ENCODE measurements around the gene GNGT1.

The GNGT1 gene

GRCh38 chr7:93883917-93884345, 22.4 kb upstream of the GNGT1 start:
- no peaks in the 10 kb centered on the region for H3K27me3 ChIP-seq (ENCODE audit: control insufficient read depth in 1 of 2, insufficient read depth in 2 of 2, low read length in 2 of 2)
- H3K9me3 ChIP-seq (ENCODE audit: low read length): no peaks in the 10 kb centered on the region
- H3K4me1 ChIP-seq (ENCODE audit: insufficient read depth, low read length): no peaks in the 10 kb centered on the region
- H3K27ac ChIP-seq (ENCODE audit: low read depth, low read length): no peak overlapping the region
- no peak overlapping the region for H3K4me3 ChIP-seq (ENCODE audit: low read depth in 1 of 2, low read length in 2 of 2)
- no peaks in the 10 kb centered on the region for H3K36me3 ChIP-seq (ENCODE audit: insufficient read depth, low read length)
- no peak overlapping the region for H3K9ac ChIP-seq (ENCODE audit: low read length)

DNA sequence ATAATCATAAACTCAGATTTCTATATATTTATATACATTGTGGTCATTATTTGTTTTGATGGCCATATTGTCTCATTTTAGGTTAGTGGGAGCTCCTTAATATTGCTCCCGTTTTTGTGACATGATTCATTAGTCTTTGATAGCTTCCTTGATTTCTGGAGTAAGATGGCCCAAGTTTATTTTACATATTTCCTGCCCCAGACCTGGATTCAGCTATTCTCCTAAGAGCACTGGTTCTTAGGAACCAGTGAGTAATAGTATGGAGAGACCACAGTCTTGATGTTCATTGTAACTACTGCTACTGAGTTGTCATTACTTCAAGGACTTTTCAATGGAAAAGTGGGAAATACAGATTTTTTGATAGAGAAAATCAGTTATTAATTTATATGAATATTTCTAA, 21.8 kb upstream of the GNGT1 start:
- H3K27ac ChIP-seq (ENCODE audit: low read depth, low read length): no peak overlapping the region
- no peak overlapping the region for H3K4me3 ChIP-seq (ENCODE audit: low read depth in 1 of 2, low read length in 2 of 2)
- H3K4me1 ChIP-seq (ENCODE audit: insufficient read depth, low read length): no peaks in the 10 kb centered on the region
- H3K27me3 ChIP-seq (ENCODE audit: control insufficient read depth in 1 of 2, insufficient read depth in 2 of 2, low read length in 2 of 2): no peaks in the 10 kb centered on the region
- H3K36me3 ChIP-seq (ENCODE audit: insufficient read depth, low read length): no peaks in the 10 kb centered on the region
- no peaks in the 10 kb centered on the region for H3K9me3 ChIP-seq (ENCODE audit: low read length)
- H3K9ac ChIP-seq (ENCODE audit: low read length): no peak overlapping the region

GRCh38 chr7:93889261-93889660, 17.1 kb upstream of the GNGT1 start:
- Histone ChIP-seq H3K4me3 (ENCODE audit: low read depth in 1 of 2, low read length in 2 of 2) (no peak overlapping the region), H3K4me1 (ENCODE audit: insufficient read depth, low read length) (no peaks in the 10 kb centered on the region), H3K9me3 (ENCODE audit: low read length) (no peaks in the 10 kb centered on the region), H3K27ac (ENCODE audit: low read depth, low read length) (no peak overlapping the region), H3K36me3 (ENCODE audit: insufficient read depth, low read length) (no peaks in the 10 kb centered on the region), H3K27me3 (ENCODE audit: control insufficient read depth in 1 of 2, insufficient read depth in 2 of 2, low read length in 2 of 2) (peaks cover 0 to 7% of the 10 kb centered on the region in 2 donors), H3K9ac (ENCODE audit: low read length) (no peak overlapping the region)

GRCh38 chr7:93890041-93890463, 16.3 kb upstream of the GNGT1 start:
- Histone ChIP-seq H3K36me3 (ENCODE audit: insufficient read depth, low read length) (no peaks in the 10 kb centered on the region), H3K9me3 (ENCODE audit: low read length) (no peaks in the 10 kb centered on the region), H3K4me1 (ENCODE audit: insufficient read depth, low read length) (no peaks in the 10 kb centered on the region), H3K27ac (ENCODE audit: low read depth, low read length) (no peak overlapping the region), H3K27me3 (ENCODE audit: control insufficient read depth in 1 of 2, insufficient read depth in 2 of 2, low read length in 2 of 2) (peaks cover 0 to 7% of the 10 kb centered on the region in 2 donors), H3K9ac (ENCODE audit: low read length) (no peak overlapping the region), H3K4me3 (ENCODE audit: low read depth in 1 of 2, low read length in 2 of 2) (peak overlapping the region; percentile 52 to 71)

DNA sequence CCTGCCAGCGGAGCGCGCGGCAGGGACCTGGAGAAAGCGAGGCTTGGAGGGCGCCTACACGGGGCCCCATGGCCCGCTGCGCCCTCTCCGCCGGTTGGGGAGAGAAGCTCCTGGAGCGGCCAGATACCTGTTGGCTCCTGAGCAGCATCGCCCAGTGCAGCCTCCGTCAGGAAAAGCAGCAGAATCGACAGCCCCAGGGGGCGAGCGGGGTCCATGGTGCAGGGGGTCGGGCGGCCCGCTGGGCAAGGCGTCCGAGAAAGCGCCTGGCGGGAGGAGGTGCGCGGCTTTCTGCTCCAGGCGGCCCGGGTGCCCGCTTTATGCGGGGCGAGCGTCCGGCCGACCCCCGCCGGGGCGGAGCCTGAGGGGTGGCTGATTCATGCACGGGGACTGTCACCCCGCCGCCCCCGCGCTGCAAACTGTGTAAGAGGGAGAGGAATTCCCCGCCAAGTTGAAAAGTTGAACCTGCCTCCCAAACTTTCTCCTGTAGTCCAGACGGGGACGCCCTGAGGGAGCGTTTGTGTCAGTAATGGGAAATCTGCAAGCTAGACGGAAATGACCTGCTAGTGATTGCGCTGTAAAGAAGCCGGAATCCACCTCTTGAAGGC, 15.8 kb upstream of the GNGT1 start, which contains the start of gene TFPI2:
Gene TFPI2 (minus strand): TSS at position 290 of the 605 bp plus-strand sequence. CDS start 75 bp downstream, at position 215.
- Histone ChIP-seq H3K9ac (ENCODE audit: low read length) (no peak within 1 kb of the TSS), H3K27ac (ENCODE audit: low read depth, low read length) (no peak within 1 kb of the TSS)

DNA sequence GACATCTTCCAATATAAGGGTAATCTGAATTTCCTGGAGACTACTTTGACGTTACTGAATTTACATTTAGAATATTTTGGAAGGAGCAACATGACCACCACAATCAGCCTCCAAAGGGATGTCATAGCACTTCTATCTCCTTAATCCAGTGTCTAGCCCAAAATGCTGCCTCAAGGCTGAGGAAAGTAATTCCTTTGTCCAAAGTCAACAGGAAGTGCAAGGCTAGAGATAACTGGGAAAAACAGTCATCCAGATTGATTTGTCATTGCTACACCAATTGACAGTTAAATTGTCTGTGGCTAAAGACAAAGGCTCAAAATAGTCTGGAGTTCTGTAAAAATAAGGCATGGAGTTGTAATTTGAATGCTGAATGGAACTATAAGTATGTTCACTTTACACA, 11.9 kb upstream of the GNGT1 start:
- no peaks in the 10 kb centered on the region for H3K9me3 ChIP-seq (ENCODE audit: low read length)
- H3K27ac ChIP-seq (ENCODE audit: low read depth, low read length): no peak overlapping the region
- H3K4me3 ChIP-seq (ENCODE audit: low read depth in 1 of 2, low read length in 2 of 2): no peak overlapping the region
- no peaks in the 10 kb centered on the region for H3K36me3 ChIP-seq (ENCODE audit: insufficient read depth, low read length)
- no peaks in the 10 kb centered on the region for H3K4me1 ChIP-seq (ENCODE audit: insufficient read depth, low read length)
- H3K9ac ChIP-seq (ENCODE audit: low read length): no peak overlapping the region
- H3K27me3 ChIP-seq (ENCODE audit: control insufficient read depth in 1 of 2, insufficient read depth in 2 of 2, low read length in 2 of 2): peaks cover 0 to 7% of the 10 kb centered on the region in 2 donors

More for the DNA sequence above, 15.8 kb upstream of the GNGT1 start, which contains the start of gene TFPI2:
- H3K27me3 ChIP-seq (ENCODE audit: control insufficient read depth in 1 of 2, insufficient read depth in 2 of 2, low read length in 2 of 2): peaks cover 0 to 7% of the 10 kb centered on the region in 2 donors
- H3K36me3 ChIP-seq (ENCODE audit: insufficient read depth, low read length): no peaks in the 10 kb centered on the region
- H3K9me3 ChIP-seq (ENCODE audit: low read length): no peaks in the 10 kb centered on the region
- H3K4me3 ChIP-seq (ENCODE audit: low read depth in 1 of 2, low read length in 2 of 2): peak within 1 kb of the TSS; percentile 52 to 71
- no peaks in the 10 kb centered on the region for H3K4me1 ChIP-seq (ENCODE audit: insufficient read depth, low read length)

DNA sequence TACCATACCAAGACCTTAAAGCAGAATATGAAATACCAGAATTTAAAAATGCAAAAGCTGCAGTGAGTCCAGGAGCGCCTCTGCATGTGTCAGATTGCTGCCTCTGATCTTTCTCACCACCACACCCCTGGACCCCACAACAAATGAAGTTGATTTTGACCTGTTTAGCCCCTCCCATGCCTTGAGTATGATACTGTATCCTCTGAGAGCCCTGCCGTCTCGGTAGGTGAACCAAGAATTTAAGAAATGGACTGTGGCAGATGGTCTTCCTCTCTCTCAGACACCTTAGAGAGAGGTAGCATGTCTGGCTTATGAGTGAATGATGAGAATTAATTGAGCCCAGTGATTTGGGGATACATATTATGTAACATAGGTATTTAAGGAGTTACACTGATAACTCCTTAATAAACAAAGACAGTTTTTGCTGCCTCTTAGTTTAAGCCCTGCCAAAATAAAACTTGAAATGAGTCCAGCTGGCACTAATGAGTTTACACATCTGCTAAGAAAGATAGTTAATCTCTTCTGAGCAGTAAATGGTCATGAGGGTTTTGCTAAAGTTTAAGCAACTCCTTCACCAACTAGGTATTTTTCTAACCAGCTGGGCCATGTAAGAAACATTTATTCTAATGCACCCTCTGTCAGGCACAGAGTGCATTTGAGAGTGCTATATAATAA, 11.3 kb upstream of the GNGT1 start:
- H3K9ac ChIP-seq (ENCODE audit: low read length): no peak overlapping the region
- no peak overlapping the region for H3K27ac ChIP-seq (ENCODE audit: low read depth, low read length)
- H3K9me3 ChIP-seq (ENCODE audit: low read length): no peaks in the 10 kb centered on the region
- H3K4me3 ChIP-seq (ENCODE audit: low read depth in 1 of 2, low read length in 2 of 2): no peak overlapping the region
- no peaks in the 10 kb centered on the region for H3K36me3 ChIP-seq (ENCODE audit: insufficient read depth, low read length)
- H3K27me3 ChIP-seq (ENCODE audit: control insufficient read depth in 1 of 2, insufficient read depth in 2 of 2, low read length in 2 of 2): peaks cover 0 to 4% of the 10 kb centered on the region in 2 donors
- H3K4me1 ChIP-seq (ENCODE audit: insufficient read depth, low read length): no peaks in the 10 kb centered on the region

- Histone ChIP-seq H3K4me1 (ENCODE audit: insufficient read depth, low read length) (no peaks in the 10 kb centered on the region), H3K9me3 (ENCODE audit: low read length) (no peaks in the 10 kb centered on the region), H3K9ac (ENCODE audit: low read length) (no peak overlapping the region), H3K36me3 (ENCODE audit: insufficient read depth, low read length) (no peaks in the 10 kb centered on the region), H3K4me3 (ENCODE audit: low read depth in 1 of 2, low read length in 2 of 2) (no peak overlapping the region), H3K27ac (ENCODE audit: low read depth, low read length) (no peak overlapping the region), H3K27me3 (ENCODE audit: control insufficient read depth in 1 of 2, insufficient read depth in 2 of 2, low read length in 2 of 2) (no peaks in the 10 kb centered on the region)
Observed at GRCh38 chr7:93895859-93896600, 10.3 kb upstream of the GNGT1 start.

DNA sequence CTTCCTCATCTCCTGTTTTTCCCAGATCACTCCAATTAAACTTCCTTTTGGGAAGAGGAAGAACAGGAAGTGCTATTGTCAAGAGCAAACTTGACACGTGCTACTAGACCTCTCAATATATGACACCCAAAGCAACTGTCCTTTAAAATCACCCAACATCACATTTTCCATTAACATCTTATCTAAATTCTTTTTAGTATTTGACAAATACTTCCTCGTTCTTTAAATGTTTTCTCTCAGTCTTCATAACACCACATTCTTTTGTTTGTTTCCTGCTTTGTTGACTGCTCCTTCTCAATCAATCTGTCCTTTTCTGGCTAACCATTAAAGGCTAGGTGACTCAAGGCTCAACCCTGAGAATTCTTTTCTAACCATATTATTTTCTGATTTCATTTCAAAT, 8.7 kb upstream of the GNGT1 start:
- H3K36me3 ChIP-seq (ENCODE audit: insufficient read depth, low read length): no peaks in the 10 kb centered on the region
- no peak overlapping the region for H3K9ac ChIP-seq (ENCODE audit: low read length)
- H3K4me1 ChIP-seq (ENCODE audit: insufficient read depth, low read length): no peaks in the 10 kb centered on the region
- H3K9me3 ChIP-seq (ENCODE audit: low read length): no peaks in the 10 kb centered on the region
- H3K27me3 ChIP-seq (ENCODE audit: control insufficient read depth in 1 of 2, insufficient read depth in 2 of 2, low read length in 2 of 2): no peaks in the 10 kb centered on the region
- H3K27ac ChIP-seq (ENCODE audit: low read depth, low read length): no peak overlapping the region
- no peak overlapping the region for H3K4me3 ChIP-seq (ENCODE audit: low read depth in 1 of 2, low read length in 2 of 2)

GRCh38 chr7:93902777-93903423, 3.5 kb upstream of the GNGT1 start:
- Histone ChIP-seq H3K36me3 (ENCODE audit: insufficient read depth, low read length) (no peaks in the 10 kb centered on the region), H3K27me3 (ENCODE audit: control insufficient read depth in 1 of 2, insufficient read depth in 2 of 2, low read length in 2 of 2) (no peaks in the 10 kb centered on the region), H3K9me3 (ENCODE audit: low read length) (no peaks in the 10 kb centered on the region), H3K4me3 (ENCODE audit: low read depth in 1 of 2, low read length in 2 of 2) (no peak overlapping the region), H3K4me1 (ENCODE audit: insufficient read depth, low read length) (no peaks in the 10 kb centered on the region), H3K27ac (ENCODE audit: low read depth, low read length) (no peak overlapping the region), H3K9ac (ENCODE audit: low read length) (no peak overlapping the region)
